Retinal pigment epithelial cell (primary cell): Measurements from ENCODE around the gene NODAL.

Source experiments
- DNase-seq: peaks from one replicate; pipeline ENCODE4 v3.0.0-alpha.2; 2010; ENCODE audit warnings: low read depth
- H3K4me3 ChIP-seq: 2 replicates; pipeline ENCODE4 v1.5.1; 2011; ENCODE audit warnings: mild to moderate bottlenecking, low read length, control low read depth, moderate library complexity
- CTCF ChIP-seq: conservative IDR thresholded peaks from 2 replicates; pipeline ENCODE4 v1.5.1; 2011; ENCODE audit warnings: low read depth, low read length, control low read depth, inconsistent platforms

Gene NODAL

GRCh38 chr10:70441895-70442309 lies 421 bp upstream of the NODAL start:
- TF ChIP-seq CTCF, result no peak
- no peak for DNase-seq
- H3K4me3 ChIP-seq, result no peak overlapping the region

GRCh38 chr10:70440296-70441160 lies 953 bp downstream of the NODAL start:
- DNase-seq, result no peak
- no peak for TF ChIP-seq CTCF
- no peak overlapping the region for H3K4me3 ChIP-seq

GRCh38 chr10:70437721-70438120 lies 3.8 kb downstream of the NODAL start:
- H3K4me3 ChIP-seq, result no peak overlapping the region
- no peak for DNase-seq
- TF ChIP-seq CTCF, result no peak

- H3K4me3 ChIP-seq, result no peak overlapping the region
- TF ChIP-seq CTCF, result no peak
- DNase-seq, result no peak
Measured at GRCh38 chr10:70435241-70436085, 6.0 kb downstream of the NODAL start.

- no peak for DNase-seq
- no peak for TF ChIP-seq CTCF
- no peak overlapping the region for H3K4me3 ChIP-seq
Measured at GRCh38 chr10:70433581-70434280, 7.8 kb downstream of the NODAL start.

GRCh38 chr10:70432561-70433263 lies 8.8 kb downstream of the NODAL start:
- no peak for DNase-seq
- no peak overlapping the region for H3K4me3 ChIP-seq
- TF ChIP-seq CTCF, result no peak
